ENCODE measurements around the gene TSPY2.
"Not testable (repeated sequence)": the region's sequence is repeated elsewhere in the genome, so short reads cannot be mapped to it uniquely, and the experiment has no call there.

TSPY2 gene

GRCh38 chrY:6245923-6246322 lies at the start of gene TSPY2:
Gene TSPY2, plus strand, starts transcription at chrY:6246223. Its CDS starts 46 bp downstream, at chrY:6246269.
- H3K9me3 ChIP-seq (ENCODE audit: severe bottlenecking); H3K27ac ChIP-seq; H3K27me3 ChIP-seq (ENCODE audit: insufficient read depth, low read depth, severe bottlenecking); H3K4me3 ChIP-seq (ENCODE audit: low read depth, low read length); H3K36me3 ChIP-seq; DNase-seq: not testable (repeated sequence)

- not testable (repeated sequence) for H3K4me3 ChIP-seq (ENCODE audit: low read depth, low read length); H3K27me3 ChIP-seq (ENCODE audit: insufficient read depth, low read depth, severe bottlenecking); H3K27ac ChIP-seq; DNase-seq; H3K9me3 ChIP-seq (ENCODE audit: severe bottlenecking); H3K36me3 ChIP-seq
Measured at GRCh38 chrY:6209565-6209964, 36.5 kb upstream of the TSPY2 start.

- H3K27me3 ChIP-seq (ENCODE audit: insufficient read depth, low read depth, severe bottlenecking); DNase-seq; H3K27ac ChIP-seq: not testable (repeated sequence)
Measured at GRCh38 chrY:6217045-6217444, 29.0 kb upstream of the TSPY2 start.

GRCh38 chrY:6269839-6270238 lies 23.8 kb downstream of the TSPY2 start:
- H3K9me3 ChIP-seq (ENCODE audit: severe bottlenecking); H3K27ac ChIP-seq; H3K36me3 ChIP-seq; H3K4me3 ChIP-seq (ENCODE audit: low read depth, low read length); H3K27me3 ChIP-seq (ENCODE audit: insufficient read depth, low read depth, severe bottlenecking); DNase-seq: not testable (repeated sequence)

More at GRCh38 chrY:6217045-6217444, 29.0 kb upstream of the TSPY2 start:
- not testable (repeated sequence) for H3K36me3 ChIP-seq; H3K4me3 ChIP-seq (ENCODE audit: low read depth, low read length); H3K9me3 ChIP-seq (ENCODE audit: severe bottlenecking)

Measured in WERI-Rb-1 (cell line).